ENCODE data around the gene SEMA6B.

DNA sequence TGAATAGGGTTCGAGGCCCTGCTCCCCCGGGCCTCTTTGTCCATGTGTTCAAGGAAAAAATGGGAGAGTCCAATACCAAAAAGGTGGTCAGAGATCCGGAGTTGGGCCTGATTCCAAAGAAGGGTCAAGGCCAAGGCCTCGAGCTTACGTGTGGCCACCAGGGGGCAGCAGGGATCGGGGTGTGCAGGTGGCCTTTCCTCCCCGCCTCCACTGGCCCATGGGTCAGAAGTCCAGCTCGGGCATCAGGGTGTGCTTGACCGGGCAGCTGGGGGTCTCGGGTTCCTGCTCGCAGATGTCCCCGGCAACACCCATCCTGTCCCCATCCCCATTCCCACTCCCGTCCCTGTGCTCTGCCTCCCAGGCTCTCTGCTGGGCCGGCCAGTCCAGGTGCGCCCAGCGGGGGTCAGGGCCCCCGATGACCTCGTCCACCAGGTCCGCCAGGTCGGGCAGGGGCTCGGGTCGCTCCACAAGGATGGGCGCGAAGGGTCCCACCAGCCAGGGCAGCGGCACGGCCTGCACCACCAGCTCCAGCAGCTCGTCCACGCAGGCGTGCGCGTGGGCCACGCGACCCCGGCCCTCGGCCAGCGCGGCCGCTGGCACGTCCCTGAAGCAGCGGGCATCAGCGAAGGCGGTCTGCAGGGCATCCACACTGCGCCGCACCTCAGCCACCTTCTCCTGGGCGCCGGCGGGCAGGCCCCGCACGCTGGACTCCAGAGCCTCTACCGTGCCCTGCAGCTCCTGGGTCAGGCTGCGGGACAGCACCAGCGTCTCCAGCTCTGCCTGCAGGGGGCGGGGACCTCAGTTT lies 36.0 kb downstream of the SEMA6B start:
- TF ChIP-seq, protein P1, sequence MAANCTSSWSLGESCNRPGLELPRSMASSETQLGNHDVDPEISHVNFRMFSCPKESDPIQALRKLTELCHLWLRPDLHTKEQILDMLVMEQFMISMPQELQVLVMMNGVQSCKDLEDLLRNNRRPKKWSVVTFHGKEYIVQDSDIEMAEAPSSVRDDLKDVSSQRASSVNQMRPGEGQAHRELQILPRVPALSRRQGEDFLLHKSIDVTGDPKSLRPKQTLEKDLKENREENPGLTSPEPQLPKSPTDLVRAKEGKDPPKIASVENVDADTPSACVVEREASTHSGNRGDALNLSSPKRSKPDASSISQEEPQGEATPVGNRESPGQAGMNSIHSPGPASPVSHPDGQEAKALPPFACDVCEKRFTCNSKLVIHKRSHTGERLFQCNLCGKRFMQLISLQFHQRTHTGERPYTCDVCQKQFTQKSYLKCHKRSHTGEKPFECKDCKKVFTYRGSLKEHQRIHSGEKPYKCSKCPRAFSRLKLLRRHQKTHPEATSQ (tag by site-specific recombination; IDR thresholded peaks at IDR 0.05) = no peak
- TF ChIP-seq, protein P2, sequence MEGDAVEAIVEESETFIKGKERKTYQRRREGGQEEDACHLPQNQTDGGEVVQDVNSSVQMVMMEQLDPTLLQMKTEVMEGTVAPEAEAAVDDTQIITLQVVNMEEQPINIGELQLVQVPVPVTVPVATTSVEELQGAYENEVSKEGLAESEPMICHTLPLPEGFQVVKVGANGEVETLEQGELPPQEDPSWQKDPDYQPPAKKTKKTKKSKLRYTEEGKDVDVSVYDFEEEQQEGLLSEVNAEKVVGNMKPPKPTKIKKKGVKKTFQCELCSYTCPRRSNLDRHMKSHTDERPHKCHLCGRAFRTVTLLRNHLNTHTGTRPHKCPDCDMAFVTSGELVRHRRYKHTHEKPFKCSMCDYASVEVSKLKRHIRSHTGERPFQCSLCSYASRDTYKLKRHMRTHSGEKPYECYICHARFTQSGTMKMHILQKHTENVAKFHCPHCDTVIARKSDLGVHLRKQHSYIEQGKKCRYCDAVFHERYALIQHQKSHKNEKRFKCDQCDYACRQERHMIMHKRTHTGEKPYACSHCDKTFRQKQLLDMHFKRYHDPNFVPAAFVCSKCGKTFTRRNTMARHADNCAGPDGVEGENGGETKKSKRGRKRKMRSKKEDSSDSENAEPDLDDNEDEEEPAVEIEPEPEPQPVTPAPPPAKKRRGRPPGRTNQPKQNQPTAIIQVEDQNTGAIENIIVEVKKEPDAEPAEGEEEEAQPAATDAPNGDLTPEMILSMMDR (tag by site-specific recombination; IDR thresholded peaks at IDR 0.05) = peak; percentile 41; the same call in 1 of the 2 replicates
- TF ChIP-seq ZNF274 (IDR thresholded peaks at IDR 0.05; ENCODE audit: low read length) (no peak), ZNF274 (tag by site-specific recombination; IDR thresholded peaks at IDR 0.05; ENCODE audit: borderline replicate concordance) (no peak), ZNF394 (tag by site-specific recombination; IDR thresholded peaks at IDR 0.05; ENCODE audit: borderline replicate concordance) (no peak), ZSCAN23 (tag by site-specific recombination; IDR thresholded peaks at IDR 0.05) (no peak), ZNF311 (tag by site-specific recombination; IDR thresholded peaks at IDR 0.05; ENCODE audit: borderline replicate concordance) (no peak)

Data from HEK293 (cell line).